GM21367 (cell line): ENCODE data around the gene TMEM259.
"Not testable (repeated sequence)": the region's sequence is repeated elsewhere in the genome, so short reads cannot be mapped to it uniquely, and the experiment has no call there.

Experiments
- ATAC-seq: cut with Tn5 transposase; IDR thresholded peaks from one replicate; pipeline ENCODE4 v1.9.1; 2021; ENCODE audit not compliant: unreplicated experiment

TMEM259 gene

GRCh38 chr19:1040476-1041271, 19.8 kb upstream of the TMEM259 start:
- ATAC-seq, result no peak

- ATAC-seq, result peak; percentile 59
These were observed 18.9 kb upstream of the TMEM259 start, which contains the start of gene ABCA7 for GRCh38 chr19:1039646-1040475. Gene ABCA7, plus strand, starts transcription at chr19:1040107. Its CDS starts 1,255 bp downstream, at chr19:1041362.

GRCh38 chr19:1038978-1039645, 18.2 kb upstream of the TMEM259 start:
- no peak for ATAC-seq

GRCh38 chr19:1037621-1038064, 16.7 kb upstream of the TMEM259 start:
- ATAC-seq, result no peak

- ATAC-seq, result no peak
These were observed 15.2 kb upstream of the TMEM259 start for GRCh38 chr19:1035998-1036621.

- ATAC-seq, result no peak
These were observed 11.4 kb upstream of the TMEM259 start for GRCh38 chr19:1032264-1032867.

- no peak for ATAC-seq
These were observed 7.4 kb upstream of the TMEM259 start for GRCh38 chr19:1028062-1028926.

GRCh38 chr19:1027650-1028061, 6.7 kb upstream of the TMEM259 start:
- ATAC-seq, result no peak

GRCh38 chr19:1026783-1027649, 6.1 kb upstream of the TMEM259 start:
- no peak for ATAC-seq

- ATAC-seq, result peak; percentile 41
These were observed 5.2 kb upstream of the TMEM259 start, which contains the start of gene CNN2 for GRCh38 chr19:1025960-1026782. Gene CNN2, plus strand, starts transcription at chr19:1026608. Its CDS starts 54 bp downstream, at chr19:1026662.

- not testable (repeated sequence) for ATAC-seq
These were observed 4.2 kb upstream of the TMEM259 start for GRCh38 chr19:1025080-1025479.

GRCh38 chr19:1023883-1024188, 2.9 kb upstream of the TMEM259 start:
- ATAC-seq, result not testable (repeated sequence)

GRCh38 chr19:1019980-1020867, 699 bp downstream of the TMEM259 start:
- ATAC-seq, result peak; percentile 2

- ATAC-seq, result no peak
These were observed 1.3 kb downstream of the TMEM259 start for GRCh38 chr19:1019616-1019961.

- ATAC-seq, result no peak
These were observed 1.8 kb downstream of the TMEM259 start for GRCh38 chr19:1018932-1019615.

GRCh38 chr19:1018393-1018792, 2.5 kb downstream of the TMEM259 start:
- ATAC-seq, result no peak
